K562 (cell line): ENCODE data around the gene TCF4. TPM values are rescaled to one million over a fixed set of nuclear protein-coding genes. Genes with fewer than 3 reads are reported as not detected.
A peak's percentile ranks its signal among the peaks of the same experiment; 100 is the strongest.

ENCODE experiments used
- ATAC-seq: fragments of 200-7000 bp; cut with Tn5 transposase; 3 replicates; pipeline ENCODE4 v1.9.1; 2020; ENCODE audit warnings: moderate library complexity
- BruUV-seq: library from RNA; stranded (reverse); fragments of 400-500 nt; replicated peaks from 2 replicates; lab custom pipeline; 2021; lab: Mats Ljungman, UMichigan
- CTCF ChIA-PET: fragments of 300-600 bp; formaldehyde crosslinking; extraction: SDS; loops from one replicate; lab custom pipeline; 2021; ENCODE audit warnings: low intra/inter-chr PET ratio; lab: Yijun Ruan, JAX
- POLR2A ChIA-PET: fragments of 300-600, 350-650 bp; sonication (Branson Sonifier 250); formaldehyde crosslinking; extraction: SDS; loops from one replicate; lab custom pipeline; 2021; ENCODE audit warnings: antibody characterized with exemption, inconsistent platforms; lab: Yijun Ruan, JAX
- DNase-seq, 4 experiments: peaks; one replicate each; pipeline versions ENCODE4 v3.0.0 to v3.0.0-alpha.2; 2011 to 2018; ENCODE audit warnings: low spot score in 3 of 4, mixed read lengths in 3 of 4; ENCODE audit errors: extremely low read depth in 1 of 4
- FAIRE-seq: peaks from 2 replicates; lab custom pipeline; 2011; peaks lifted over from hg19 to GRCh38; lab: Jason Lieb, UNC
- H2AFZ ChIP-seq: 2 replicates; pipeline ENCODE4 v1.6.0; 2011; ENCODE audit warnings: low read depth, low read length, control low read depth, inconsistent platforms
- H3K27ac ChIP-seq: fragments of 200-600 bp; 3 replicates; pipeline ENCODE4 v1.8.0; 2011; ENCODE audit warnings: low read depth, mild to moderate bottlenecking, control low read depth, inconsistent platforms, low read length, moderate library complexity, mixed read lengths; ENCODE audit errors: extremely low read depth
- H3K27me3 ChIP-seq, 2 experiments: fragments of 300-600 bp in 1 of 2; 2 replicates in 1 of 2; 3 replicates in 1 of 2; pipeline versions ENCODE4 v1.6.0 to v1.8.0; 2011; ENCODE audit warnings: inconsistent platforms in 2 of 2, low read length in 2 of 2, mild to moderate bottlenecking in 1 of 2, mixed read lengths in 1 of 2, moderate library complexity in 1 of 2; ENCODE audit not compliant: control insufficient read depth in 2 of 2, insufficient read depth in 2 of 2
- H3K36me3 ChIP-seq: fragments of 300-600 bp; 3 replicates; pipeline ENCODE4 v1.8.0; 2011; ENCODE audit warnings: mild to moderate bottlenecking, low read length, inconsistent platforms; ENCODE audit not compliant: control insufficient read depth, insufficient read depth
- H3K4me1 ChIP-seq, 2 experiments: fragments of 200-600 bp in 1 of 2; replicated peaks in 1 of 2; 2 replicates in 1 of 2; 3 replicates in 1 of 2; pipeline versions ENCODE4 v1.5.1 to v1.8.0; 2011; ENCODE audit warnings: inconsistent platforms in 2 of 2, low read length in 2 of 2, mild to moderate bottlenecking in 1 of 2, mixed read lengths in 1 of 2, moderate library complexity in 1 of 2; ENCODE audit not compliant: control insufficient read depth in 2 of 2, insufficient read depth in 2 of 2
- H3K4me2 ChIP-seq: 2 replicates; pipeline ENCODE4 v1.6.1; 2011; ENCODE audit warnings: low read length, control low read depth, inconsistent platforms, mixed read lengths; ENCODE audit not compliant: insufficient read depth
- H3K4me3 ChIP-seq: fragments of 200-600 bp; sonication (generic), shearing (Covaris generic); 2 replicates; pipeline ENCODE4 v1.5.1; 2016; ENCODE audit warnings: control low read depth, inconsistent platforms
- H3K79me2 ChIP-seq: fragments of 200-600 bp; 3 replicates; pipeline ENCODE4 v1.8.0; 2011; ENCODE audit warnings: low read length, inconsistent platforms; ENCODE audit not compliant: control insufficient read depth, insufficient read depth
- H3K9ac ChIP-seq, 2 experiments: 2 replicates each; pipeline versions ENCODE4 v1.6.0 to v1.6.1; 2011; ENCODE audit warnings: low read depth in 2 of 2, low read length in 2 of 2, control low read depth in 1 of 2, inconsistent platforms in 1 of 2, mild to moderate bottlenecking in 1 of 2, mixed read lengths in 1 of 2; ENCODE audit not compliant: insufficient read depth in 1 of 2
- H3K9me1 ChIP-seq: one replicate; pipeline ENCODE4 v1.6.0; 2011; ENCODE audit warnings: inconsistent platforms, mild to moderate bottlenecking, low read length, moderate library complexity; ENCODE audit not compliant: control insufficient read depth, insufficient read depth
- H3K9me3 ChIP-seq: replicated peaks from 2 replicates; pipeline ENCODE4 v1.5.1; 2011; ENCODE audit warnings: low read depth, low read length, inconsistent platforms; ENCODE audit not compliant: control insufficient read depth, insufficient read depth
- H4K20me1 ChIP-seq: replicated peaks from 2 replicates; pipeline ENCODE4 v1.6.1; 2011; ENCODE audit warnings: low read length, inconsistent platforms, mixed read lengths; ENCODE audit not compliant: control insufficient read depth, insufficient read depth
- ATF7 ChIP-seq: fragments of 450-650 bp; IDR thresholded peaks from 2 replicates; pipeline ENCODE4 v1.7.1; 2014; ENCODE audit warnings: mild to moderate bottlenecking, moderate library complexity
- KAT8 ChIP-seq: fragments of 450-650 bp; IDR thresholded peaks from 2 replicates; pipeline ENCODE4 v1.6.1; 2016; ENCODE audit warnings: low read depth, mild to moderate bottlenecking
- KLF13 ChIP-seq: fragments of 450-650 bp; IDR thresholded peaks from 2 replicates; pipeline ENCODE4 v1.6.1; 2016; ENCODE audit warnings: missing genetic modification characterization, low read depth, mild to moderate bottlenecking, missing compliant biosample characterization, moderate library complexity, borderline replicate concordance
- NR1H2 ChIP-seq: sonication (generic); formaldehyde crosslinking; IDR thresholded peaks from 2 replicates; pipeline ENCODE4 v1.4.0; 2020; ENCODE audit warnings: mild to moderate bottlenecking, missing genetic modification reagents
- POLR2G ChIP-seq: fragments of 200-400 bp; formaldehyde crosslinking; IDR thresholded peaks from 2 replicates; pipeline ENCODE4 v1.6.1; 2017; ENCODE audit warnings: low read depth, mild to moderate bottlenecking, antibody characterized with exemption, low read length, moderate library complexity
- TFAM ChIP-seq: fragments of 250-450 bp; sonication (Bioruptor Pico); conservative IDR thresholded peaks from 2 replicates; pipeline ENCODE4 v1.5.0; 2021; ENCODE audit warnings: mild to moderate bottlenecking, moderate library complexity
- ZNF778 ChIP-seq: fragments of 450-650 bp; formaldehyde crosslinking; IDR thresholded peaks from 2 replicates; pipeline ENCODE4 v1.4.0; 2020; ENCODE audit warnings: mild to moderate bottlenecking, moderate library complexity
- WGBS: fragments of 100-300 bp; shearing (Covaris generic); methylation state at CpG from one replicate; pipeline ENCODE4 v1.1.6; 2016; ENCODE audit warnings: low coverage, mixed read lengths; ENCODE audit not compliant: insufficient coverage; ENCODE audit errors: missing lambda C conversion rate; 5-methylcytosine and 5-hydroxymethylcytosine counted together
- in situ Hi-C: fragments of 300-500 bp; cut with MboI; formaldehyde crosslinking; loops from 4 replicates; pipeline ENCODE4 v1.15.0; 2018; ENCODE audit warnings: inconsistent platforms, mixed read lengths
- intact Hi-C: fragments of 100-400 bp; cut with micrococcal nuclease; formaldehyde crosslinking; loops from 2 replicates; pipeline ENCODE4 v1.14.2; 2022
- polyA plus RNA-seq, 8 experiments: library from polyadenylated mRNA; depleted of rRNA in 4 of 8; stranded (reverse) in 5 of 8; unstranded in 3 of 8; fragments of >200 nt; fragmentation: Nextera tagmentation in 2 of 8; fragmentation: Illumina TruSeq in 1 of 8; extraction: Ambion mirVana in 2 of 8; extraction: Trizol in 1 of 8; gene quantifications; 2 replicates each; pipeline versions ENCODE4 v1.2.1 to v1.2.3, GENCODE V29; 2011 to 2014; ENCODE audit warnings: inconsistent platforms in 1 of 8, missing spikeins in 1 of 8
- total RNA-seq, 7 experiments: library from RNA; depleted of rRNA in 6 of 7; stranded (reverse); fragments of >200 nt in 6 of 7; fragmentation: Illumina TruSeq in 2 of 7; extraction: Trizol in 2 of 7; gene quantifications; 2 replicates each; pipeline versions ENCODE4 v1.2.1 to v1.2.3, GENCODE V29; 2011 to 2021; ENCODE audit warnings: low replicate concordance in 1 of 7
- TF ChIP-seq, protein P1 (sequence below): conservative IDR thresholded peaks from 2 replicates; pipeline ENCODE4 v1.6.1; 2011; ENCODE audit warnings: low read depth, mild to moderate bottlenecking, low read length; ENCODE audit not compliant: control insufficient read depth
- TF ChIP-seq, protein P2 (sequence below): fragments of 450-650 bp; formaldehyde crosslinking; IDR thresholded peaks from 2 replicates; pipeline ENCODE4 v1.4.0; 2022; ENCODE audit warnings: mild to moderate bottlenecking, moderate library complexity
- TF ChIP-seq, protein P3 (sequence below): sonication (generic); formaldehyde crosslinking; IDR thresholded peaks from 2 replicates; pipeline ENCODE4 v1.8.1; 2023; ENCODE audit warnings: mild to moderate bottlenecking, missing genetic modification reagents
- TF ChIP-seq, protein P4 (sequence below): fragments of 250-450 bp; sonication (Bioruptor Pico); IDR thresholded peaks from 2 replicates; pipeline ENCODE4 v1.5.0; 2020; ENCODE audit warnings: mild to moderate bottlenecking

TCF4 gene
- total and polyA plus RNA-seq, 9 of the 15 experiments (the other 6 are each of a cell fraction or from before 2014, with no cell fraction given), result 4.8 to 24.7 (median 15.2) TPM

DNA sequence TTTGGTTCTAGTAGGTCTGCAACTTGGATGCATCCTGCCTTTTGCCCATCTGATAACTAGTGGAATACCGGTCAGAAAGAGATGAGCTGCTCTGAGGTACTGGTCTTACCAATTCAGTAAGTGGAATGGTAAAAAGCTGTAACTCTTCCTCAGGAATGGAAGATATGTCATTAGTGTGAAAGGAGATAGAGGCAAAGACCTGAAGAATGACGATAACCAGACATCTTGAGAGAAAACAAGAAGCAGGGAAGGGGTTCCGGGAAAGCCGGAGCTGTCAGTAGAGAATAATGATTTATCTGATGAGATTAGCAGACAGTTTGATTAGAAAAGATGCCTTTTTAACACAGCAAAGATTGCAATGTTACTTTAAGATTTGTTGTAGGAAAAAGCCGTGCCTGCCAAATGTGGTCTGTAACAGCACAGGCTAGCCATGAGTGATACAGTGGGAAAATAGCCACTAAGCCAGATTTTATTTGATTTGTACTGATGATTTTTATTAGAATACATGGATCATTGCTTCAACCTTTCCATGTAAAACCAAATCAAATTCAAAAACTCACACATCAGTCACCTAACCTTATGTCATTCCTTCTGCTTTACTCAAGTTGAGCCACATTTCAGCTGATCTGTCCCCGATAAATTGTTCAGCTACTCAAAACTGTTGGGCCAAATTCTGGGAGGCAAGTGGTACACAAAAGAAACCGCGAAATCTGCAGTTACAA is 110.0 kb downstream of the TCF4 start (continued):
- no peak for TF ChIP-seq ZNF778 (CRISPR knock-in tag)
- TF ChIP-seq, protein P1, sequence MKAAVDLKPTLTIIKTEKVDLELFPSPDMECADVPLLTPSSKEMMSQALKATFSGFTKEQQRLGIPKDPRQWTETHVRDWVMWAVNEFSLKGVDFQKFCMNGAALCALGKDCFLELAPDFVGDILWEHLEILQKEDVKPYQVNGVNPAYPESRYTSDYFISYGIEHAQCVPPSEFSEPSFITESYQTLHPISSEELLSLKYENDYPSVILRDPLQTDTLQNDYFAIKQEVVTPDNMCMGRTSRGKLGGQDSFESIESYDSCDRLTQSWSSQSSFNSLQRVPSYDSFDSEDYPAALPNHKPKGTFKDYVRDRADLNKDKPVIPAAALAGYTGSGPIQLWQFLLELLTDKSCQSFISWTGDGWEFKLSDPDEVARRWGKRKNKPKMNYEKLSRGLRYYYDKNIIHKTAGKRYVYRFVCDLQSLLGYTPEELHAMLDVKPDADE, result no peak
- TF ChIP-seq, protein P2, sequence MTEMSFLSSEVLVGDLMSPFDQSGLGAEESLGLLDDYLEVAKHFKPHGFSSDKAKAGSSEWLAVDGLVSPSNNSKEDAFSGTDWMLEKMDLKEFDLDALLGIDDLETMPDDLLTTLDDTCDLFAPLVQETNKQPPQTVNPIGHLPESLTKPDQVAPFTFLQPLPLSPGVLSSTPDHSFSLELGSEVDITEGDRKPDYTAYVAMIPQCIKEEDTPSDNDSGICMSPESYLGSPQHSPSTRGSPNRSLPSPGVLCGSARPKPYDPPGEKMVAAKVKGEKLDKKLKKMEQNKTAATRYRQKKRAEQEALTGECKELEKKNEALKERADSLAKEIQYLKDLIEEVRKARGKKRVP (CRISPR knock-in tag), result no peak
- TF ChIP-seq, protein P3, sequence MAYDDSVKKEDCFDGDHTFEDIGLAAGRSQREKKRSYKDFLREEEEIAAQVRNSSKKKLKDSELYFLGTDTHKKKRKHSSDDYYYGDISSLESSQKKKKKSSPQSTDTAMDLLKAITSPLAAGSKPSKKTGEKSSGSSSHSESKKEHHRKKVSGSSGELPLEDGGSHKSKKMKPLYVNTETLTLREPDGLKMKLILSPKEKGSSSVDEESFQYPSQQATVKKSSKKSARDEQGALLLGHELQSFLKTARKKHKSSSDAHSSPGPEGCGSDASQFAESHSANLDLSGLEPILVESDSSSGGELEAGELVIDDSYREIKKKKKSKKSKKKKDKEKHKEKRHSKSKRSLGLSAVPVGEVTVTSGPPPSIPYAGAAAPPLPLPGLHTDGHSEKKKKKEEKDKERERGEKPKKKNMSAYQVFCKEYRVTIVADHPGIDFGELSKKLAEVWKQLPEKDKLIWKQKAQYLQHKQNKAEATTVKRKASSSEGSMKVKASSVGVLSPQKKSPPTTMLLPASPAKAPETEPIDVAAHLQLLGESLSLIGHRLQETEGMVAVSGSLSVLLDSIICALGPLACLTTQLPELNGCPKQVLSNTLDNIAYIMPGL (CRISPR knock-in tag), result no peak

DNA sequence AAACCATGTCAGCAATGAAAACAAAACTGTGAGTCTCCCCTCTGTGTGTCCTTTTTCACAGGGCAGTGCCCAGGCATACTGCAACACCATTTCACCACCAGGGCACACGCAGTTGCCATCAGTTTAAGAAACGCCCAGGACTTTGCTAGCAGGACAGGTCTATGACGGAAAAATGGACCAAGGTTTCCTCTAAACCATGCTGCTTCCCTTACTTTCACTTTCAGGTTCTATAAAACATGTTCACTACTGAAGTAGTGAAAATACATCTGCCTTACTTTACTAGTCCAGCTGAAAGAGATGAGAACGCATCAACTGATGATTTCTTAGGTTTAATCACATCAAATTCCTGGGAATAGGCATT is 110.5 kb downstream of the TCF4 start:
- in situ Hi-C loops, result no loop called here
- Histone ChIP-seq H3K4me1 (peaks cover 0 to 9% of the 10 kb centered on the region in 2 experiments; a peak in 3 of 5 replicates), H4K20me1 (no peaks in the 10 kb centered on the region; the same call in 1 of the 2 replicates), H2AFZ (0 out of 2 replicates have a peak overlapping the region, but pooled peaks have one; percentile 15), H3K4me2 (peak overlapping the region; percentile 82), H3K79me2 (no peaks in the 10 kb centered on the region; the same call in 2 of the 3 replicates), H3K27ac (peak overlapping the region; percentile 28; the same call in 2 of the 3 replicates), H3K4me3 (peak overlapping the region; percentile 23; the same call in 1 of the 2 replicates), H3K9me1 (no peaks in the 10 kb centered on the region), H3K9me3 (no peaks in the 10 kb centered on the region), H3K36me3 (no peaks in the 10 kb centered on the region), H3K9ac (peak overlapping the region in 1 of 2 experiments; percentile 27; a peak in 2 of 4 replicates), H3K27me3 (no peaks in the 10 kb centered on the region)
- WGBS, result 16% methylated on average over 4 of the region's 4 CpGs
- POLR2A ChIA-PET, result interaction anchor here (1.2 to 1.6 kb wide), 2 partner anchors 15 to 35 kb away, joined by 3 read pairs; no protein-coding TSS in a partner anchor
- peak; percentile 65 for ATAC-seq
- CTCF ChIA-PET, result no interaction called here
- no TSS peak for BruUV-seq
- DNase-seq, result no peak
- FAIRE-seq, result peak; percentile 35
- intact Hi-C loops, result no loop called here
- TF ChIP-seq NR1H2 (CRISPR knock-in tag), result no peak
- no peak for TF ChIP-seq TFAM
- TF ChIP-seq ATF7, result no peak
- no peak for TF ChIP-seq KLF13 (tag)
- TF ChIP-seq KAT8, result no peak
- TF ChIP-seq, protein P4, sequence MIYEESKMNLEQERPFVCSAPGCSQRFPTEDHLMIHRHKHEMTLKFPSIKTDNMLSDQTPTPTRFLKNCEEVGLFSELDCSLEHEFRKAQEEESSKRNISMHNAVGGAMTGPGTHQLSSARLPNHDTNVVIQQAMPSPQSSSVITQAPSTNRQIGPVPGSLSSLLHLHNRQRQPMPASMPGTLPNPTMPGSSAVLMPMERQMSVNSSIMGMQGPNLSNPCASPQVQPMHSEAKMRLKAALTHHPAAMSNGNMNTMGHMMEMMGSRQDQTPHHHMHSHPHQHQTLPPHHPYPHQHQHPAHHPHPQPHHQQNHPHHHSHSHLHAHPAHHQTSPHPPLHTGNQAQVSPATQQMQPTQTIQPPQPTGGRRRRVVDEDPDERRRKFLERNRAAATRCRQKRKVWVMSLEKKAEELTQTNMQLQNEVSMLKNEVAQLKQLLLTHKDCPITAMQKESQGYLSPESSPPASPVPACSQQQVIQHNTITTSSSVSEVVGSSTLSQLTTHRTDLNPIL, result no peak
- no peak for TF ChIP-seq POLR2G
